Left ventricle myocardium superior (tissue), 1 donor: ENCODE measurements around the gene SGMS1. TPM values are rescaled to one million over a fixed set of nuclear protein-coding genes. Genes with fewer than 3 reads are reported as not detected.

Source experiments
- ATAC-seq: fragments of 200-7000 bp; cut with Tn5 transposase; one replicate; pipeline ENCODE4 v1.9.1; 2020; ENCODE audit warnings: mild to moderate bottlenecking, moderate library complexity
- DNase-seq: peaks from one replicate; pipeline ENCODE4 v3.0.0-alpha.2; 2020
- intact Hi-C: fragments of 100-400 bp; cut with micrococcal nuclease; formaldehyde crosslinking; loops from one replicate; pipeline ENCODE4 v1.11.0; 2022
- total RNA-seq: library from RNA; stranded (reverse); fragmentation: NEBNext Ultra II Directional; extraction: Animal tissue kit (Norgen Biotek cat#: 25700); gene quantifications from one replicate; pipeline ENCODE4 v1.2.1, GENCODE V29; 2021
- donor health status: DM: no; HTN: yes; CAD: no; lungs with severe emphysema.

The SGMS1 gene
- total RNA-seq, 1 donor from 2014 or later, result 21.9 TPM

GRCh38 chr10:50324046-50324445 lies 299.7 kb downstream of the SGMS1 start:
- DNase-seq, result no peak
- no peak for ATAC-seq
- intact Hi-C loops, result loop anchor here (10.0 kb wide), 1 partner anchor 231 kb away; no protein-coding TSS in a partner anchor

GRCh38 chr10:50322077-50322476 lies 301.7 kb downstream of the SGMS1 start:
- DNase-seq (no peak), ATAC-seq (no peak)
- intact Hi-C loops, result loop anchor here (10.0 kb wide), 1 partner anchor 233 kb away; no protein-coding TSS in a partner anchor

- DNase-seq (no peak), ATAC-seq (no peak)
- intact Hi-C loops, result no loop called here
Measured at GRCh38 chr10:50318129-50318528, 305.6 kb downstream of the SGMS1 start.

- DNase-seq (no peak), ATAC-seq (no peak)
- intact Hi-C loops, result no loop called here
Measured at GRCh38 chr10:50316695-50317648, 306.8 kb downstream of the SGMS1 start.

GRCh38 chr10:50316174-50316573 lies 307.6 kb downstream of the SGMS1 start:
- DNase-seq (no peak), ATAC-seq (peak; percentile 81)
- intact Hi-C loops, result no loop called here

- intact Hi-C loops, result no loop called here
- ATAC-seq, result peak; percentile 45
Measured at GRCh38 chr10:50315424-50315823, 308.3 kb downstream of the SGMS1 start.

GRCh38 chr10:50314169-50315071 lies 309.3 kb downstream of the SGMS1 start:
- DNase-seq (no peak), ATAC-seq (no peak)
- intact Hi-C loops, result no loop called here

More at GRCh38 chr10:50315424-50315823, 308.3 kb downstream of the SGMS1 start:
- DNase-seq, result no peak

- intact Hi-C loops, result no loop called here
- DNase-seq (no peak), ATAC-seq (no peak)
Measured at GRCh38 chr10:50312464-50313437, 311.0 kb downstream of the SGMS1 start.

GRCh38 chr10:50310560-50311174 lies 313.1 kb downstream of the SGMS1 start:
- DNase-seq (no peak), ATAC-seq (no peak)
- intact Hi-C loops, result no loop called here

- intact Hi-C loops, result no loop called here
- no peak for ATAC-seq
- no peak for DNase-seq
Measured at GRCh38 chr10:50309342-50309741, 314.4 kb downstream of the SGMS1 start.

GRCh38 chr10:50304660-50305059 lies 319.1 kb downstream of the SGMS1 start:
- intact Hi-C loops, result no loop called here
- DNase-seq (no peak), ATAC-seq (no peak)

GRCh38 chr10:50299948-50300669 lies 323.6 kb downstream of the SGMS1 start:
- intact Hi-C loops, result loop anchor here (10.0 kb wide), 1 partner anchor 125 kb away; no protein-coding TSS in a partner anchor
- no peak for ATAC-seq
- DNase-seq, result no peak

GRCh38 chr10:50295367-50295766 lies 328.4 kb downstream of the SGMS1 start:
- no peak for DNase-seq
- ATAC-seq, result no peak
- intact Hi-C loops, result loop anchor here (10.0 kb wide), 1 partner anchor 129 kb away; no protein-coding TSS in a partner anchor

- DNase-seq (no peak), ATAC-seq (no peak)
- intact Hi-C loops, result loop anchor here (10.0 kb wide), 1 partner anchor 130 kb away; no protein-coding TSS in a partner anchor
Measured at GRCh38 chr10:50294582-50294981, 329.2 kb downstream of the SGMS1 start.

GRCh38 chr10:50293513-50294313 lies 330.0 kb downstream of the SGMS1 start:
- intact Hi-C loops, result loop anchor here (10.0 kb wide), 1 partner anchor 131 kb away; no protein-coding TSS in a partner anchor
- DNase-seq (no peak), ATAC-seq (no peak)

- ATAC-seq (peak; percentile 43), DNase-seq (no peak)
- intact Hi-C loops, result loop anchor here (10.0 kb wide), 1 partner anchor 133 kb away; no protein-coding TSS in a partner anchor
Measured at GRCh38 chr10:50291261-50291850, 332.4 kb downstream of the SGMS1 start.
